ENCODE results near the gene MFSD6.

The MFSD6 gene

GRCh38 chr2:190528521-190529001 lies 120.4 kb downstream of the MFSD6 start:
- no peak overlapping the region for H3K27ac ChIP-seq (ENCODE audit: low read length)

GRCh38 chr2:190529486-190530247 lies 121.5 kb downstream of the MFSD6 start:
- Histone ChIP-seq H3K4me3 (ENCODE audit: low read length) (no peak overlapping the region), H3K27me3 (ENCODE audit: control insufficient read depth, insufficient read depth, low read length) (no peaks in the 10 kb centered on the region), H3K27ac (ENCODE audit: low read length) (no peak overlapping the region), H3K36me3 (ENCODE audit: control insufficient read depth, low read depth, low read length) (no peaks in the 10 kb centered on the region), H3K9me3 (ENCODE audit: control insufficient read depth, low read depth, low read length) (no peaks in the 10 kb centered on the region), H3K9ac (ENCODE audit: low read length) (no peak overlapping the region), H3K4me1 (ENCODE audit: control insufficient read depth, low read depth, low read length) (peaks cover 11% of the 10 kb centered on the region)

More at GRCh38 chr2:190528521-190529001, 120.4 kb downstream of the MFSD6 start:
- Histone ChIP-seq H3K9ac (ENCODE audit: low read length) (no peak overlapping the region), H3K4me3 (ENCODE audit: low read length) (no peak overlapping the region), H3K4me1 (ENCODE audit: control insufficient read depth, low read depth, low read length) (peaks cover 6% of the 10 kb centered on the region), H3K36me3 (ENCODE audit: control insufficient read depth, low read depth, low read length) (no peaks in the 10 kb centered on the region), H3K27me3 (ENCODE audit: control insufficient read depth, insufficient read depth, low read length) (no peaks in the 10 kb centered on the region), H3K9me3 (ENCODE audit: control insufficient read depth, low read depth, low read length) (no peaks in the 10 kb centered on the region)

DNA sequence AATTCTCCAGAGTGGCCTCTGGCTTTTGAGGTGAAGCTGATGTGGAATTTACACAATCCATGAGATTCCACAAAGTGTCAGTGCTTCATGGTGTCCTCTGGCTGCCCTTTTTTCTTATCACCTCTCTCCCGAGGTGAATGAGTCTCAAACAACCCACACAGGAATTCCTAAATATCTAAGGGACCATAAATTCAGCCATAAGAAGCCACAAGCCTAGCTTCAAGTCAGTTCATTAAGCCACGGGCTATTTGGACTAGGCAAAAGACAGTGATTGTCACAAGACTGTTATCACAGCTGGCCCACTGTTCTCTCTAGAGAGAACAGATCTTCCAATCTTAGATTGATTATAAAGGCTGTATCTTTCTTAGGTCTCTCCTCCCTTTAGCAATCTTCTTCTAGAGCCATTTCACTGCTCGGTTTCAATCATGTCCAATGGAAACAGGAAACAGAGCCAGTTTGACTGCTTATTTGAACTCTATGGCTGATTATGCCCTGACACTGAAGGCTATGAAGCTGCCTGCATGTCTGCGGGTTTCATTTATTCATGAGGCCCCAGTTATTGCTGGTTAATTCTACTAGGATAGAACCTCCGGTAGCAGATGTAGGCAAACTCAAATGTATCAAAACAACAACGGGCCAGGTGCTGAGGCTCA lies 122.2 kb downstream of the MFSD6 start:
- H3K4me1 ChIP-seq (ENCODE audit: control insufficient read depth, low read depth, low read length): peaks cover 11% of the 10 kb centered on the region
- no peak overlapping the region for H3K9ac ChIP-seq (ENCODE audit: low read length)
- no peaks in the 10 kb centered on the region for H3K36me3 ChIP-seq (ENCODE audit: control insufficient read depth, low read depth, low read length)
- H3K27me3 ChIP-seq (ENCODE audit: control insufficient read depth, insufficient read depth, low read length): no peaks in the 10 kb centered on the region
- no peak overlapping the region for H3K27ac ChIP-seq (ENCODE audit: low read length)
- H3K4me3 ChIP-seq (ENCODE audit: low read length): no peak overlapping the region
- H3K9me3 ChIP-seq (ENCODE audit: control insufficient read depth, low read depth, low read length): no peaks in the 10 kb centered on the region

- Histone ChIP-seq H3K9ac (ENCODE audit: low read length) (no peak overlapping the region), H3K27ac (ENCODE audit: low read length) (no peak overlapping the region), H3K4me3 (ENCODE audit: low read length) (no peak overlapping the region), H3K27me3 (ENCODE audit: control insufficient read depth, insufficient read depth, low read length) (no peaks in the 10 kb centered on the region), H3K36me3 (ENCODE audit: control insufficient read depth, low read depth, low read length) (no peaks in the 10 kb centered on the region), H3K9me3 (ENCODE audit: control insufficient read depth, low read depth, low read length) (peaks cover under 1% of the 10 kb centered on the region), H3K4me1 (ENCODE audit: control insufficient read depth, low read depth, low read length) (peaks cover 29% of the 10 kb centered on the region)
These were observed 124.4 kb downstream of the MFSD6 start for GRCh38 chr2:190532581-190532980.

GRCh38 chr2:190533175-190533967 lies 125.2 kb downstream of the MFSD6 start:
- H3K4me3 ChIP-seq (ENCODE audit: low read length): peak overlapping the region; percentile 80
- H3K9ac ChIP-seq (ENCODE audit: low read length): peak overlapping the region; percentile 79
- H3K27ac ChIP-seq (ENCODE audit: low read length): peak overlapping the region; percentile 52
- H3K27me3 ChIP-seq (ENCODE audit: control insufficient read depth, insufficient read depth, low read length): no peaks in the 10 kb centered on the region
- peaks cover 3% of the 10 kb centered on the region for H3K9me3 ChIP-seq (ENCODE audit: control insufficient read depth, low read depth, low read length)
- peaks cover 25% of the 10 kb centered on the region for H3K4me1 ChIP-seq (ENCODE audit: control insufficient read depth, low read depth, low read length)
- no peaks in the 10 kb centered on the region for H3K36me3 ChIP-seq (ENCODE audit: control insufficient read depth, low read depth, low read length)

GRCh38 chr2:190533968-190534309 lies 125.8 kb downstream of the MFSD6 start:
- Histone ChIP-seq H3K9me3 (ENCODE audit: control insufficient read depth, low read depth, low read length) (peaks cover 3% of the 10 kb centered on the region), H3K27ac (ENCODE audit: low read length) (peak overlapping the region; percentile 52), H3K4me1 (ENCODE audit: control insufficient read depth, low read depth, low read length) (peaks cover 25% of the 10 kb centered on the region), H3K27me3 (ENCODE audit: control insufficient read depth, insufficient read depth, low read length) (no peaks in the 10 kb centered on the region), H3K9ac (ENCODE audit: low read length) (peak overlapping the region; percentile 79), H3K36me3 (ENCODE audit: control insufficient read depth, low read depth, low read length) (no peaks in the 10 kb centered on the region), H3K4me3 (ENCODE audit: low read length) (peak overlapping the region; percentile 80)

DNA sequence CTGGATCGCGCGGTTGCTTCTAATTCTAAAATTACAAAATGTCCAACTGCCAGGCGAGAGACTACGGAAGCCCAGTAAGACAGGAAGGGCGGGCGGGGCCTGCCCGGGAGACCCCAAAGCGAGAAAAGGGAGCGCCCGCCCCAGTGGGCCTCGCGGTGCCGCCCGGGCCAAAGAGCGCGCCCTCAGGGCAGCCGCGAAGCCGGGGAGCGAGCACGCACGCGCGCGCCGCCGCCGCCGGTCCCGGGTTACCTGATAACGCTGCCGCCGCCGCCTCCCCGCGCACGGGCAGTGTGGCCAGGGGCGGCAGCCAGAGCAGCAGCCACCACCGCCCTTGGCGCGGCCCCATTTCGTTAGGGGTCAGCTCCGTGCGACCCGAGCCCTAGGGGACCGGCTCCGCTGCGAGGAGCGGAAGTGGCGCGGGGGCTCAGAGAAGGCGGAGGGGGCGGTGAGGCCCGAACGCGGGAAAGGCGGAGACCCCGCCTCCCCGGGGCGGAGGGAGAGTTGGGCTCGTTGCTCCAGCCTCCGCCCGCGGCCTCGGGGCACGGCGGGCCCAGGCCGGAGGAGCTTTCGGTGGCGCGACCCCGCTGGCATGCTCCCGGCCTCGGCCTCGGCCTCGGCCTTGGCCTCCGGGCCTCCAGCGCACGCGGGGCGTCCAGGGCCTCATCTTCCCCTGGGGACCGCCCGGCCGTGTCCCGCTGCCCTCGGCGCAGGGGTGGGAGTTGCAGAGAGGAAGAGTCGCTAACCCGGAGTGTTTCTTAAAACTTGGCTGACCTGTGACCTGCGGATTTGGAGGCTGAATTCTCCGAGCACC lies 126.4 kb downstream of the MFSD6 start, which contains the start of gene NEMP2:
Gene NEMP2 (minus strand): TSS at position 413 of the 811 bp plus-strand sequence. CDS start 67 bp downstream, at position 346.
- Histone ChIP-seq H3K27ac (ENCODE audit: low read length) (peak within 1 kb of the TSS; percentile 55), H3K27me3 (ENCODE audit: control insufficient read depth, insufficient read depth, low read length) (no peaks in the 10 kb centered on the region), H3K4me1 (ENCODE audit: control insufficient read depth, low read depth, low read length) (peaks cover 25% of the 10 kb centered on the region)

DNA sequence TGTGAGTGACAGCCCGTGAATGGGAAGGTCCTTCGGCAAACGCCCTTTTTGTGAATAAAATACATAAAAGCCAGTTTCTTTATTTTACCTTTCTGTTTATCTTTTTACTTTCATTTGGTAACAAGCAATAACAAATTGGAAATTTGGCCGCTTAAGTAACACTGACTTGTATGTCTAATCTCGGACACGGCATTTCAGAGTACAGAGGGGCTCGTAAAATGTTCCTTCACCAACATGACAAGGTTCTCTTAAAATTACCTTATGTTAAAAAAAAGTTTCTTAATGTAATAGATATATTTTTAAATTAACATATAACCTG lies 126.9 kb downstream of the MFSD6 start:
- peak overlapping the region; percentile 55 for H3K27ac ChIP-seq (ENCODE audit: low read length)

More for the DNA sequence above, 126.4 kb downstream of the MFSD6 start, which contains the start of gene NEMP2:
- H3K9me3 ChIP-seq (ENCODE audit: control insufficient read depth, low read depth, low read length): peaks cover 6% of the 10 kb centered on the region
- peak within 1 kb of the TSS; percentile 80 for H3K4me3 ChIP-seq (ENCODE audit: low read length)
- no peaks in the 10 kb centered on the region for H3K36me3 ChIP-seq (ENCODE audit: control insufficient read depth, low read depth, low read length)
- peak within 1 kb of the TSS; percentile 79 for H3K9ac ChIP-seq (ENCODE audit: low read length)

GRCh38 chr2:190535586-190535985 lies 127.4 kb downstream of the MFSD6 start:
- no peaks in the 10 kb centered on the region for H3K36me3 ChIP-seq (ENCODE audit: control insufficient read depth, low read depth, low read length)
- peaks cover 15% of the 10 kb centered on the region for H3K9me3 ChIP-seq (ENCODE audit: control insufficient read depth, low read depth, low read length)
- H3K9ac ChIP-seq (ENCODE audit: low read length): no peak overlapping the region
- peak overlapping the region; percentile 80 for H3K4me3 ChIP-seq (ENCODE audit: low read length)
- H3K27ac ChIP-seq (ENCODE audit: low read length): no peak overlapping the region
- H3K27me3 ChIP-seq (ENCODE audit: control insufficient read depth, insufficient read depth, low read length): no peaks in the 10 kb centered on the region
- H3K4me1 ChIP-seq (ENCODE audit: control insufficient read depth, low read depth, low read length): peaks cover 25% of the 10 kb centered on the region

More for the DNA sequence above, 126.9 kb downstream of the MFSD6 start:
- H3K9me3 ChIP-seq (ENCODE audit: control insufficient read depth, low read depth, low read length): peaks cover 10% of the 10 kb centered on the region
- H3K36me3 ChIP-seq (ENCODE audit: control insufficient read depth, low read depth, low read length): no peaks in the 10 kb centered on the region
- peak overlapping the region; percentile 80 for H3K4me3 ChIP-seq (ENCODE audit: low read length)
- H3K27me3 ChIP-seq (ENCODE audit: control insufficient read depth, insufficient read depth, low read length): no peaks in the 10 kb centered on the region
- peak overlapping the region; percentile 79 for H3K9ac ChIP-seq (ENCODE audit: low read length)
- H3K4me1 ChIP-seq (ENCODE audit: control insufficient read depth, low read depth, low read length): peaks cover 25% of the 10 kb centered on the region

DNA sequence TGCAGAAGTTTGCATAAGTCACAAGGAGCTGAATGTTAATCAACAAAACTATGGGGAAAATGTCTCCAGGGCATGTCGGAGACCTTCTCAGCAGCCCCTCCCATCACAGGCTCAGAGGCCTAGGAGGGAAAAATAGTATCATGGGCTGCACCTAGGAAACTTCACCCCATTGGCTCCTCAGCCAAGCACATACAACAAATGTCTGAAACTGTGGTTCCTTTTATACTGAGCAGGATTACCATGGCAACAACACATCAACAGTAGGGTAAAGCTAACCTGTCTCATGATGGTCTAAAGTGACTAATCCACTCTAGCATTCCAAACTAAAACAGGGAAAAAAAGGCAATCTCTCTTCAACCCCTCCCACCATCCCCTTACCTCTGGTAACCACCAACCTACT lies 129.6 kb downstream of the MFSD6 start:
- peaks cover 25% of the 10 kb centered on the region for H3K4me1 ChIP-seq (ENCODE audit: control insufficient read depth, low read depth, low read length)
- no peak overlapping the region for H3K9ac ChIP-seq (ENCODE audit: low read length)
- no peaks in the 10 kb centered on the region for H3K36me3 ChIP-seq (ENCODE audit: control insufficient read depth, low read depth, low read length)
- H3K4me3 ChIP-seq (ENCODE audit: low read length): no peak overlapping the region
- H3K27ac ChIP-seq (ENCODE audit: low read length): no peak overlapping the region
- peaks cover 16% of the 10 kb centered on the region for H3K9me3 ChIP-seq (ENCODE audit: control insufficient read depth, low read depth, low read length)
- H3K27me3 ChIP-seq (ENCODE audit: control insufficient read depth, insufficient read depth, low read length): no peaks in the 10 kb centered on the region

DNA sequence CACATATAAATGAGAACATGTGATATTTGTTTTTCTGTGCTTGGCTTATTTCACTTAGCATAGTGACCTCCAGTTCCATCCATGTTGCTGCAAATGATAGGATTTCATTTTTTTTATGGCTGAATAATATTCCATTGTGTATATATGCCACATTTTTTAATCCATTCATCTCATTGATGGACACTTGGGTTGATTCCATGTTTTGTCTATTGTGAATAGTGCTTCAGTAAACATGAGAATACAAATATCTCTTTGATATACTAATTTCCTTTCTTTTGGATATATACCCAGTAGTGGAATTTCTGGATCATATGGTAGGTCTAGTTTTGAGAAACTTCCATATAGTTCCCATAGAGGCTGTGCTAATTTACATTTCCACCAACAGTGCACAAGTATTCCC lies 130.0 kb downstream of the MFSD6 start:
- H3K4me3 ChIP-seq (ENCODE audit: low read length): no peak overlapping the region
- H3K27ac ChIP-seq (ENCODE audit: low read length): no peak overlapping the region
- H3K4me1 ChIP-seq (ENCODE audit: control insufficient read depth, low read depth, low read length): peaks cover 25% of the 10 kb centered on the region
- no peaks in the 10 kb centered on the region for H3K27me3 ChIP-seq (ENCODE audit: control insufficient read depth, insufficient read depth, low read length)
- H3K9ac ChIP-seq (ENCODE audit: low read length): no peak overlapping the region
- peaks cover 16% of the 10 kb centered on the region for H3K9me3 ChIP-seq (ENCODE audit: control insufficient read depth, low read depth, low read length)
- no peaks in the 10 kb centered on the region for H3K36me3 ChIP-seq (ENCODE audit: control insufficient read depth, low read depth, low read length)

Data from iPS-18a (cell line).